Measurements from ENCODE around the gene OR10H3.
"Not testable (repeated sequence)": the region's sequence is repeated elsewhere in the genome, so short reads cannot be mapped to it uniquely, and the experiment has no call there.

OR10H3 gene, protein sequence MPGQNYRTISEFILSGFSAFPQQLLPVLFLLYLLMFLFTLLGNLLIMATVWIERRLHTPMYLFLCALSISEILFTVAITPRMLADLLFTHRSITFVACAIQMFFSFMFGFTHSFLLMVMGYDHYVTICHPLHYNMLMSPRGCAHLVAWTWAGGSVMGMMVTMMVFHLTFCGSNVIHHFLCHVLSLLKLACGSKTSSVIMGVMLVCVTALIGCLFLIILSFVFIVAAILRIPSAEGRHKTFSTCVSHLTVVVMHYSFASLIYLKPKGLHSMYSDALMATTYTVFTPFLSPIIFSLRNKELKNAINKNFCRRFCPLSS

DNA sequence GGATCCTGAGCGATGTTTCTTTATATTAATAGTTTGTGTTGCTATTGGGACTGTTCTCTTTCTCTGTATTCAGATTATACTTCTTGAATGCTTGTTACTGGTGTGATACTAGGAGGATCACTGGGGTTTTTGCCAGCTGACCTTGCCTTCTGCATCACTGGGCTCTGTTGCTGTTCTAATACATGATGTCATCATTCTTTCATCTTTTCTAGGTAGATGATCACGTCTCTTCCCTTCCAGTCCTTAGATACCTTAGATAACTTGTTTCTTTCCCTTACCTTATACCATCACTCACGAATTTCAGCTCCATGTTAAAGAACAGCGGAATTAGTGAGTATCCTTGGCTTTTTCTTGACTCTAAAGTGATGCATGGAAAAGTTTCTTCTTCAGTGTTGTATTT is at the start of gene OR10H3:
Gene OR10H3 (plus strand): TSS at position 264 of the 400 bp plus-strand sequence. CDS start 3,408 bp downstream, outside the sequence.
- DNase-seq, result no peak

DNA sequence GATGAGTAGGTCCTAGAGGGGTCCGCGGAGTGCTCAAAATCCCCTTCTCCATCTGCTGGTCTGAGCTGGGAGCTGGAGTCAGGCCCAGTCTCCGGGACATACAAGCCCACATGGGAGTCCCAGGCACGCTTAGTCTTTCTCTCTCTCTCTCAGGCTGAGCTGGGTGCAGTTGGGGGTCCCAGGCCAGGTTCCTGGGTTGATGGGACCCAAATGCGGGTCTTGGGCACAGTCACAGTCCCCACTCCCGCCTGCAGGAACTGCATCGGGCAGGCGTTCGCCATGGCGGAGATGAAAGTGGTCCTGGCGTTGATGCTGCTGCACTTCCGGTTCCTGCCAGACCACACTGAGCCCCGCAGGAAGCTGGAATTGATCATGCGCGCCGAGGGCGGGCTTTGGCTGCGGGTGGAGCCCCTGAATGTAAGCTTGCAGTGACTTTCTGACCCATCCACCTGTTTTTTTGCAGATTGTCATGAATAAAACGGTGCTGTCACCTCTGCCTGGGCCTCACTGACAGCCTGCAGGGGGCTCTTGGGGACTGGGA is 41.1 kb upstream of the OR10H3 start:
- no peak for DNase-seq

DNA sequence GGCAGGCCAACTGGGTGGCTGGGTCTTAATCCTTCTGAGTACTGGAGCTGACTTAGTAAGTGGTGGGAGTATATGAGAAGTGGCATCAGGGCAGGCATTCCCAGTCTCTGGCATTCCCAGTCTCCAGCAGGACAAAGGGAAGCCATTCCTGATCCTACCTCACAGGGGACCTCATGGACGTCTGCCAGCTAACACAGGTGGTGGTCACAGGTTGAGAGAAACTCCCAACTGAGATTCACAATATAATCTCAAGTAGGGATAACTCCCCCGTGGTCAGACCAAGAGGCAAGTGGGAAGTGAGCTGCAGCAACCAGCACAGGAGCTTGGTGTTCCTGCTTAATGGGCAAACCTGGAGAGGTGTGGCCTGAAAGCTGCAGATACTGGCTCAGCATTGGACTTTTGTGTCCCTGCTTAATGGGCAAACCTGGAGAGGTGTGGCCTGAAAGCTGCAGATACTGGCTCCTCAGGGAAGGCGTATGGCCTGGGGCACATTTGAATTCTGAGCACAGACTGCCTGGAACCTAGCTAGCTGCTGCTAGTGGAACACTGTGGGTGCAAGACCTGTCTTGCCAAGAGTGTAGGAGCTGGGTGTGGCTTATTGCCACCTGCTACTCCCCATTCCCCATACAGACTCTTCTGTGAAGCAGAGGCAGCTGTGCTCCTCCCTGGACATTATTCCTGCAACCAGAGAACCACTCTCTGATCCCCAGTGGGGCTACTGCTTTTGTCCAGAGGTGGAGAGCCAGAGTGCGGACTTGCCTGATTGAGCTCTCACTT is 35.8 kb upstream of the OR10H3 start:
- DNase-seq, result no peak

DNA sequence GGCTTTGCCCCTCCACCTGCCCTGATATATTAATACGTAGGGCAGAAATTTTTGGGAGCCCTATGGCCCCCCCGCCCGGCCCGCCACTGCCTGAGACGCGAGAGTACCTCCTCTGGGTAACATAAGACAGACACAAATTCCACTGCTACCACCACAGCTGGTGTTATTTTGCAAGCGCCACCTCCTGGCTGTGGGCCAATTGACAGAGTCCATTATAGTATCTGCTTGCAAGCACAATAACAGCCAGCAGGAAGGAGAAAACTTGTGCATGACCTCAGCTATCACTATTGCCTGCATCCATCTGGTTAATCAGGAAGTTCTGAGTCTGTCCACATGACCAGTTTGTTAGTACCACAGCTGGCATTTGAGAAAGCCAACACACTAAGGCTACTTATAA is 35.3 kb upstream of the OR10H3 start:
- DNase-seq, result no peak

DNA sequence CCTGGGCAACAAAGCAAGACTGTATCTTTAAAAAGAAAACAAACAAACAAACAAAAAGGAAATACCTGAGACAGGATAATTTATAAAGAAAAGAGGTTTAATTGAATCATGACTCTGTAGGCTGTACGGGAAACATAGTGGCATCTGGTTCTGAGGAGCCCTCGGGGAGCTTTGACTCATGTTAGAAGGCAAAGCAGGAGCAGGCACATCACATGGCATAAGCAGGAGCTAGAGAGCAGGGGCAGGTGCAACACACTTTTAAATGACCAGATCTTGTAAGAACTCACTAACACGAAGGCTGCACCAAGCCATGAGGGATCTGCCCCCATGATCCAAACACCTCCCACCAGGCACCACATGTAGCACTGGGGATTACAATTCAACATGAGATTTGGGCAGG is 23.1 kb upstream of the OR10H3 start:
- no peak for DNase-seq

DNA sequence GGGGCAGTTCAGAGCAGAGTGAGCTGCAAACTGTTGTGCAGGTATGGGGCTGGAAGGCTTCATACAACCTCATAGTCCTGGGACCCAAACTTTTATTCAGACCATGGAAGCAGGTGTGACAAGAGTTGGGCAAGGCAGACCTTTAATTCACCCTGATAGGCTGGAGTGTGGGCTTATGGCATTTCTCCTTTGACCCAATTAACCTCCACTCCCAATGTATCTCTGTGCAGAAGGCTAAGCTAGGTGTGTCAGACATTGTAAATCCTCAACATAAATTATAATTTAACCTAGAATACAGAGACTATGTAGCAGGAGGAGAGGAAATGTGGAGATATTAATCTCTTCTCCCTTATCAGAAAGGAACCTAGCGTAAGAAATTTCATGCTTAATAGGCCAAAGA is 22.1 kb upstream of the OR10H3 start:
- DNase-seq, result no peak

DNA sequence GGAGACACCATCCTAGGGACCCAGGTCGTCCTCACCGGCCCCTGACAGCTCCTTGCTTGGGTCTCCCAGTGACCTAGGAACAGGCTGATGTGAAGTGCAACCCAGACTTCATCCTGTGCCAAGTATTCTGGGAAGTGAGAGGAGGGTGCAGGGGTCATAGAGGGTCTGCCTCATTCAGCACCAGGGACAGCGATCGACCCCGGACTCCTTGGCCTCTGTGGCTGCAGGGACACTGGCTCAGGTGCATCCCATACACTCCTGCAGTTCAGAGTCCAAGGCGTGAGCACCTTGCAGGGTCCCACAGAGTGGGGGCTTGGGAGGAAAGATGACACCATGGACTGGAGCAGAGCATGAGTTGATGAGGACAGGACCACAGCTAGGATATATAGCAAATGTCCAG is 20.0 kb upstream of the OR10H3 start:
- no peak for DNase-seq

DNA sequence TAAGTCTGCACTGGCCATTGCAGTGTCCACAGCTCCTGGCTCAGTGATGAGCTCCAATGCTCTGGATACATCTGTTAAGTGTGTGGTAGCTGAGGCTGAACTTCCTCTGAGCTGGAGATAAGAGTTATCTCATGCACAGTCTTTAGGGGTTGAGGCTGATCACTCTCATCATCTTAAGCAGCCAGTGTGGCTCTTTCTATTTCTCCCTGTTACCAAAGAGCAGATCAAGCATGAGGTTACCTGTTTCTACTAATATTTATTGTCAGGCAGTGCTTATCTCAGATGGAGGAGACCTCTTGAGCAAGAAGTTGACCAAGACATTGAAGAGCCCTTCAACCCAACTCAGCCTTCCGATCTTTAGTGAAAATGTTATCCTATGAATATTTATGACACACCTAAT is 16.5 kb upstream of the OR10H3 start:
- DNase-seq, result no peak

DNA sequence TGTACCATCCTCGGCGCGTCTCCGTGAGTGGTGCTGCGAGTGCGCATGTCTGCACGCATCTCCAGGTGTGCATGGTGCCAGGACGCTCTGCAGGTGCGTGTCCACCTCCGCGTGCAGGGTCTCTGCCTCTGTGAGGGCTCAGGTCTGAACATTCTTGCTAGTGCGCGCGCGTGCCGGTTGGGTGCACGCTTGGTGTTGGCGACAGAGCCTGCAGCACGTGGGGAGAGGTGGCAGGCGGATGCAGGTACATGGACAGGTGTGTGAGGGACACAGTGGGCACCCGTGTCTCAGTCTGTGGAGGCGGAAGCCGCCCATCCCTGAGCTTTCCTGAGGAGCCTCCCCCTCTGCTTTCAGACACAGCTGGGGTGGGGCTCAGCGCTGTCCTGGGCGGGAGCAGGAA is 14.8 kb upstream of the OR10H3 start:
- DNase-seq, result no peak

DNA sequence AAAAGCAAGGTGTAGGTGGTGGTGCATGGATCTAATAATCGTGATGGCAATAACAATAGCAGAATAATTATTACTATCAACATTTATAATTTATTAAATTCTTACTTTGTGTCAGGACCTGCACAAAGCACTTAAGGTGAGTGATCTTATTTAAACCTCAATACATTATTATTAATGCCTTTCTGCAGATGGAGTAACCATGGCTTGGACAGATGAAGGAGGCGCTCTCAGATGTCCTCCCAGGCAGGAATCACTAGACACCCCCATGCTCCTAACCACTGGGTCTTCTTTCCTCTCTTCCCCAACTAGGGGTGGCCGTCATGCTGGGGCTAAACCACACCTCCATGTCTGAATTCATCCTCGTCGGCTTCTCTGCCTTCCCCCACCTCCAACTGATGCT is 10.1 kb upstream of the OR10H3 start, which contains the start of gene OR10H2:
Gene OR10H2 (plus strand): TSS at position 301 of the 400 bp plus-strand sequence. CDS start 20 bp downstream, at position 321.
- no peak for DNase-seq

DNA sequence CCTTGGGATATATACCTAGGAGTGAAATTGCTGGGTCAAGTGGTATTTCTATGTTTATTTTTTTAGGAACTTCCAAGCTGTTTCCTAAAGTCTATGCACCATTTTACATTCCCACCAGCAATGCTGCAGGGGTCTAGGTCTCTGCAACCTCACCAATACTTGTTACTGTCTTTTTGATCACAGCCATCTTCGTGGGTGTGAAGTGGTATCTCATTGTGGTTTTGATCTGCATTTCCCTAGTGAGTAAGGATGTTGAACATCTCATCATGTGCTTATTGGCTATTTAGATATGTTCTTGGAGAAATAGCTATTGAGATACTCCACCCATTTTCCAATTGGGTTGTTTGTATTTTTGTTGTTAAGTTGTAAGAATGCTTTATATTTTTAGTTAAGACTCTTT is 7.2 kb upstream of the OR10H3 start:
- DNase-seq, result no peak

DNA sequence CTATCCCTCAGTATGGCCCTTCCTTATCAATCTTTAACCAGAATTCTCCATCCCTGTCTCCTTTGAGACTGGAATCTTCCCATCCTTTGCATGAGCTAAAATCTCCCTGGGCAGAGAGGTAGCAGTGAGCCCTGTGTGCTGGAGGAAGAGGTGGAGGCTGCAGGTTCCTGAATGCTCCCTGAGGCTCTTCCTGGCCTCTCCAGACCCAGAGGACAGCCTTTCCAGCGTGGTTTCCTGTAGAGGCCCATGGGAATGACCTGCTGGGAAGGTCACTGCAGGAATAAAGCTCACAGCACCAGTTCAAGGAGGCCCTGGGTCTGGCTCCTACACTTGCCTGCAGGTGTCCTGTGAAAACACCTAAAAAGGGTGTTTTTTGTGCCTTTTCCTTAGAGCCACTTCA is 5.4 kb upstream of the OR10H3 start:
- DNase-seq, result no peak

DNA sequence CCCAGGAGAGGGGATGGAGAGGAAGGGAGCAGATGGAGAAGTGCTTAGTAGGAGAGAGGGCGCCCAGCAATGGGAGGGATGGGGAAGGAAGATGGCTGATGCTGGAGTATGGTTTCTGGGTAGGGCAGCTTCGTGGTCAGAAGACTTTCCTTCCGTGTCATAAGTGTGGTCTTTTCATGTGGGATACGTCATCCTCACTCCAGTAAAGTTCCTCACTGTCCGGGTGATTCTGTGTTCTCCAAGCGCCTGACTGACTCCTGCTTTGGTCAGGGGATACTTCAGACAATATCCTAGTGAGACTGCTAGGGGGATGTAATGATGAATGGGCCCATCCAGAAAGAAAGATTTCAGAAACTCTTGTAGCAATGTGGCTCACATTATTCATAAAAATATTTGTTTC is 3.9 kb upstream of the OR10H3 start:
- DNase-seq, result no peak

DNA sequence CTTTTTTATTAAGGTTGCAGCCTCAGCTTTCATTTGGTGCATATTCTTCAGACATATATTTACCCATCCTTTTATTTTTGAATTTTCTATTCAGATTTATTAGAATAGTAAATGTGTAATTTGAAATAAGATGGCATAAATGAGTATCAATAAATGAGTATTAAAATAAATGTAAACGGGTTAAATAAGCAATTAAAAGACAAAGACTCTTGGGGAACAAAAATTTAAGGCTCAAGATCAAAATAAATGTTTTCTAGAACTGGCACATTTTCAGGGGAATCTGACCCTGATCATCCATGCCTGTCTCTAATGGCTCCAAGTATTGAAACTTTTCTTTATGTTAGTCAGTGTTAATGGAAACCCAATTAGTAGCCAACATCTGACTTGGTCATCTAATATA is 3.0 kb downstream of the OR10H3 start:
- DNase-seq, result no peak

DNA sequence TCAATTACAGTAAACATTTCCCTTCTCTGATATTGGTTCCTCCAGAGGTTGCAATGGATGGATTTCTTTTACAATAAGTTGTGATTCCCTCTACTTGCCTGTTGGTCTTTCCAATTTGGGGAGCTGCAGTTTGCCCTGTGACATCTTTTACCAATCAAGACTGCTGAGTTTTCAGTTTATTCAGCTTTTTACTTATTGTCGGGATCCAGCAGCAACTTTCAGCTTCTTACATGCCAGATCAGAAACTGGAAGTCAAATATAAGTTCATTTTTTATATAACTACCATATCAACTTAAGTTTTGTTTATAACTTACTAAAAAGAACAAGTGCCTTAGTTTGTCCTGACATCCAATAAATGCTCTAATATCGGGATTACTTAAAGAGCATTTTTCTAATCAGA is 10.5 kb downstream of the OR10H3 start:
- no peak for DNase-seq

DNA sequence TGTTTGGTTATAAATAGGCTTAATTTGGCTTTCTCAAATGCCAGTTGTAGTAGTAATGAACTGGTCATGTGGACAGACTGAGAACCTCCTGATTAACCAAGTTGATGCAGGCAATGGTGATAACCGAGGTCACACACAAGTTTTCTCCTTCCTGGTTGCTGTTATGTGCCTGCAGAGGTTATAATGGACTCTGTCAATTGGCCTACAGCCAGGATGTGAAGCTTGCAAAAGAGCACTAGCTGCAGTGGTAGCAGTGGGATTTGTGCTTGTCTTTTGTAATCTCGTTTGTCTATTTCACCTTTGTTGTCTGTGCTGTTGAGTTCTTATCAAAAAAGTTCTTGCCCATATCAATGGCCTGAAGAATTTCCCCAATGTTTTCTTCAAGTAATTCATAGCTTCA is 20.6 kb downstream of the OR10H3 start:
- no peak for DNase-seq

DNA sequence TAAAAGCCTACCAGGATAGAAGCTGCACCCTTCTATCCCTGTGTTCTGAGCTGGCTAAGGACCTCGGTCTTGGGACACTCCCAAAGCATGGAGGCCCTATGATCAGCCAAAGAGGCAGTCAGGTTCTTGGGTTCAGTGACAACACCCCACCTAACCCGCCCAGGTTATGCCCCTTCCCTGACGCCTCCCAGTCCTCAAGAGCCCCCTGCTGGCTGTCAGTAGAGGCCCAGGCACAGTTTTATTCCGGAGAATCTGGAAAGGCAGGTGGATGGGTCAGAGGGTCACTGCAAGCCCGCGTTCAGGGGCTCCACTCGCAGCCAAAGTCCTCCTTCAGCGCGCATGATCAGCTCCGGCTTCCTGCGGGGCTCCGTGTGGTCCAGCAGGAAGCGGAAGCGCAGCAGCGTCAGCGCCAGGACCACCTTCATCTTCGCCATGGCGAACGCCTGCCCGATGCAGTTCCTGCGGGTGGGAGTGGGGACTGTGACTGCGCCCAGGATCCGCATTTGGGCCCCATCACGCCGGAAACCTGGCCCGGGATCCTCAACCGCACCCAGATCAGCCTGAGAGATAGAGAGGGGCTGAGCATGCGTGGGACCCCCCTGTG is 22.3 kb downstream of the OR10H3 start:
- DNase-seq, result no peak

DNA sequence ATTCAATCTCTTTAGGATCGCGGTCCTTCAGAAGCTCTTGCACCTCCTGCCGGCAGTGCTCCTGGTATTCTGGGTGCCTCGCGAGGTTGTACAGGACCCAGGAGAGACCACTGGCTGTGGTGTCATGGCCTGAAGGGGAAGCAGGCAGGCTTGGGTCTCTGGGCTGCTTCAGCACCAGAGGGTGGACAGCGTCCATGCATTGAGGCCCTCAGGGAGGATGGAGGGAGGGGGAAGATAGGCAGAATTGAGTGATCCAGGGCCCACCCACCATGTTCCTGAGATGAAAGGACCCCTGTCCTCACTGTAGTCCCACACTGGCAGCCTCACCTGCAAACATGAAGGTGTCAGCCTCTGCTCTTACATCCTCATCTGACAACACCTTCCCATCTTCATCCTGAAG is 31.8 kb downstream of the OR10H3 start:
- no peak for DNase-seq

DNA sequence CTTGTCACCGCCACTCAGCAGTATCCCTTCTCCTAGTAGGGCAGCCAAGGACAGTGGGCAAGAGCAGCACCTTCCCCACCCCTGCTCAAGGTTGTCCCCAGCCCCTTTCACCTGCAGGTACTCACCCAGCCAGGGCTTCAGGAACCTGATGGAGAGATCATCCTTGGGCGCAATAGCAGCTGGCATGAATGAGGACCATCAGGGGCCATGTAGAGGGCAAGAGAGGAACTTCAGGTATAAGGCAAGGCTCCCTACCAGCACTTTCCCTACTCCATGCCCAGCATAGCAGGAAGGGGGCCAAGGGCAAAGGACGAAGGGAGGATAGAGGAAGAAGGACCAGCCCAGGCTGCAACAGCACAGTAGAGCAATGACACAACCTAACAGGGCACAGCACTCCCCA is 36.4 kb downstream of the OR10H3 start:
- not testable (repeated sequence) for DNase-seq

DNA sequence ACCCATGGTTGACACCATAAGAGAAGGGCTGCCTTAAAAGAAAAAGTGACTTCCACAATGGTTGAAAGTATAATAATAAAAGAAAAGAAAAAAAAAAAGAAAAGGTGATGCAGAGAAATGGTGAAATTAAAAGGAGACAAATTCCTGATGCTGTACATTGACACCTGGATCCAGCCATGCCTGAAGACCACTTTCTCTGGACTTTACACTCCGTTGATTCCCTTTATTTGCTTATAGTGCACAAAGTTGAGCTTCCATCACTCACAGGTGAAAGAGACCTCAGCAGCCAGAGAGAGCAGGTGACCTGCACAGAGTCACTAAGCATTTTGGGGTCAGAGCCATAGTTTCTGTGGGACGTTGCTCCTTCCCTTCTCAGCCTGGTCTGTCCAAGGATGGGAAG is 37.5 kb downstream of the OR10H3 start:
- DNase-seq, result no peak

DNA sequence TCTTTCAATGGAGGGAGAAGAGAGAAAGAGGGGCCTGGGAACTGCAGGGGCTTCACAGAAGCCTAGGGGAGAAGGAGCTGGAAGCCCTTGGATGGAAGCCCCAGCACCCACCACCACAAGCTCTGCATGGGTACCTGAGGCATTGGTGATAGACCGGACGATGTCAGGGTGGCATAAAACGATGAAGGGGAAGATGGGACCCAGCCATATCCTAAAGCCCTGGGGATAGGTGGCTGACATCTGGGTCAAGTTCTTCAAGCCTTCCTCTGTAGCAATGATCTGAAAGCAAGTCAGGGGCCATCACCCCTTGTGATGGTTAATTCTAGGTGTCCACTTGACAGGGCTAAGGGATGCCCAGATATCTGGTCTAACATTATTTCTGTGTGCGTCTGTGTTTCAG is 38.5 kb downstream of the OR10H3 start:
- DNase-seq, result no peak

DNA sequence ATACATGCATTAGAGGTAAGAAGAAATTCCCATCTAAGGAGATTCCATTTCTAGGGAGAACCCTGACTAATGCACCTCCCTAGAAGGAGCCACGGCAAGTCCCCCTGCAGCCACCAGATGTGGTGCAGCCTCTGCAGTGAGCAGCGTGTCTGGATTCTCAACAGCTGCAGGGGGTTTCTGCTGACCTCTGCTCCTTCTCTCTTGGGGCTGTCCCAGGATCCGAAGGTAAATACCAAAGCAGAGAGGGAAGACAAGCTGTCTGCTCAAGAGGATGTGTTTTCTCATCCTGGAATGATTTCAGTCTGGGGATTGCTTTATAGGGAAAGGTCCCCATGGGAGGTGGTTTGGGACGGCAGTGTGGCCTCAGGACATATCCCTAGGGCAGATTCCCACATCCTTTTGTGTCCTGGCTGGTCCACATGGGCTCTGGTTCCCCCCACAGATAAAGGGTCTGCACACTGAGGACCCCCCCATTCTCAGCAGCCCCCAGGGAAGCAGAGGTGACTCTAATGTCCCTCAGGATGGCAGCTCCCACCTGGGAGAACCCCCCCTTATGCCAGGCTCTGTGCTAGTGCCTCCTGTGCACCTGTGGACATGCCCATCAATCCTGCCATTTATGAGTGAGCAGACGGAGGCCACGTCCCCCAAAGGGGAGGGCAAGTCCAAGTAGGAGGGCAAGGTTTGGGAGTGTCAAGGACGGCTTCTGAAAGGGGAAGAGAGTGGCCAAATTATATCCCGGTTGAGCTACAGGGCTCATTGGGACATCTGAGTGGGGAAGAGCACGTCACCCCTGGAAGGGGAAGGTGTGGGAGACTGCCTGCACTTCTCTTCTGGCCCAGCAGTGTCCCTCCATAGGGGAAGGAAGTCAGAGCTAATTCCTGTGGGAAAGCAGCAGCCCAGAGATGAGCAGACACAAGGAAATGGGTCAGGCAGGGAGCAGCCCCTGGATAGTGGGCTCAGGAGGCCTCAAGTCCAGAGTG is 39.5 kb downstream of the OR10H3 start:
- DNase-seq, result no peak
